HepG2 (cell line): ENCODE results near the gene IL1RAPL2. TPM values are rescaled to one million over a fixed set of nuclear protein-coding genes. Genes with fewer than 3 reads are reported as not detected.

Experiments
- ATAC-seq: fragments of 200-7000 bp; cut with Tn5 transposase; 3 replicates; pipeline ENCODE4 v1.9.1; 2020; ENCODE audit warnings: mild to moderate bottlenecking, moderate library complexity
- BruUV-seq: library from RNA; stranded (reverse); fragments of 400-500 nt; replicated peaks from 2 replicates; lab custom pipeline; 2021; lab: Mats Ljungman, UMichigan
- CTCF ChIA-PET: fragments of 300-600 bp; formaldehyde crosslinking; extraction: SDS; loops from one replicate; lab custom pipeline; 2021; ENCODE audit warnings: low total read pairs, inconsistent platforms, low intra/inter-chr PET ratio; lab: Yijun Ruan, JAX
- POLR2A ChIA-PET: fragments of 350-600 bp; sonication (Branson Sonifier 250); formaldehyde crosslinking; loops from one replicate; lab custom pipeline; 2020; ENCODE audit warnings: antibody characterized with exemption, inconsistent platforms; lab: Yijun Ruan, JAX
- DNase-seq: peaks from one replicate; pipeline ENCODE4 v3.0.0-alpha.2; 2015; ENCODE audit warnings: low spot score
- FAIRE-seq: peaks from 3 replicates; lab custom pipeline; 2011; peaks lifted over from hg19 to GRCh38; lab: Jason Lieb, UNC
- H2AFZ ChIP-seq: one replicate; pipeline ENCODE4 v1.6.1; 2011; ENCODE audit warnings: low read length, inconsistent platforms
- H3K27ac ChIP-seq: fragments of 300-600 bp; 3 replicates; pipeline ENCODE4 v1.8.0; 2011; ENCODE audit warnings: mixed run types, mild to moderate bottlenecking, mixed read lengths, low read length, inconsistent platforms; ENCODE audit not compliant: insufficient read depth; ENCODE audit errors: extremely low read length
- H3K27me3 ChIP-seq, 2 experiments: fragments of 200-600 bp in 1 of 2; 2 replicates in 1 of 2; 3 replicates in 1 of 2; pipeline versions ENCODE4 v1.6.0 to v1.8.0; 2011; ENCODE audit warnings: low read length in 2 of 2, mild to moderate bottlenecking in 2 of 2, moderate library complexity in 2 of 2, inconsistent platforms in 1 of 2; ENCODE audit not compliant: insufficient read depth in 2 of 2, control insufficient read depth in 1 of 2
- H3K36me3 ChIP-seq, 2 experiments: fragments of 200-600 bp in 1 of 2; replicated peaks in 1 of 2; 2 replicates in 1 of 2; 3 replicates in 1 of 2; pipeline versions ENCODE4 v1.5.1 to v1.8.0; 2011; ENCODE audit warnings: low read length in 2 of 2, inconsistent platforms in 1 of 2; ENCODE audit not compliant: insufficient read depth in 2 of 2, control insufficient read depth in 1 of 2
- H3K4me1 ChIP-seq: 2 replicates; pipeline ENCODE4 v1.5.1; 2012; ENCODE audit warnings: low read length, inconsistent platforms; ENCODE audit not compliant: insufficient read depth
- H3K4me2 ChIP-seq: 2 replicates; pipeline ENCODE4 v1.6.0; 2011; ENCODE audit warnings: low read depth, low read length, inconsistent platforms
- H3K4me3 ChIP-seq, 3 experiments: fragments of 200-600 bp in 1 of 3; sonication (generic), shearing (Covaris generic) in 1 of 3; replicated peaks in 1 of 3; 2 replicates each; pipeline ENCODE4 v1.5.1; 2011 to 2016; ENCODE audit warnings: low read length in 3 of 3, inconsistent platforms in 2 of 3, low read depth in 2 of 3, mild to moderate bottlenecking in 2 of 3, control low read depth in 1 of 3, mixed read lengths in 1 of 3; ENCODE audit not compliant: insufficient read depth in 1 of 3
- H3K79me2 ChIP-seq: one replicate; pipeline ENCODE4 v1.6.1; 2011; ENCODE audit warnings: low read length, inconsistent platforms; ENCODE audit not compliant: insufficient read depth
- H3K9ac ChIP-seq: 2 replicates; pipeline ENCODE4 v1.6.0; 2011; ENCODE audit warnings: mild to moderate bottlenecking, low read depth, low read length, inconsistent platforms; ENCODE audit not compliant: insufficient read depth
- H3K9me3 ChIP-seq: 2 replicates; pipeline ENCODE4 v1.5.1; 2012; ENCODE audit warnings: mild to moderate bottlenecking, low read length
- H4K20me1 ChIP-seq: 2 replicates; pipeline ENCODE4 v1.6.0; 2011; ENCODE audit warnings: inconsistent platforms, mild to moderate bottlenecking, low read length, moderate library complexity; ENCODE audit not compliant: insufficient read depth
- HIVEP1 ChIP-seq: sonication (generic); formaldehyde crosslinking; IDR thresholded peaks from 2 replicates; pipeline ENCODE4 v1.4.0; 2020; ENCODE audit warnings: mild to moderate bottlenecking, missing genetic modification reagents
- KAT2B ChIP-seq: fragments of 150-350 bp; IDR thresholded peaks from 2 replicates; pipeline ENCODE4 v1.6.1; 2014; ENCODE audit warnings: low read depth, low read length, borderline replicate concordance
- SP2 ChIP-seq: sonication (generic); formaldehyde crosslinking; IDR thresholded peaks from 2 replicates; pipeline ENCODE4 v1.5.1; 2020; ENCODE audit warnings: mild to moderate bottlenecking, missing genetic modification reagents
- WIZ ChIP-seq: sonication (generic); formaldehyde crosslinking; IDR thresholded peaks from 2 replicates; pipeline ENCODE4 v1.5.1; 2020; ENCODE audit warnings: mild to moderate bottlenecking, missing genetic modification reagents
- ZNF501 ChIP-seq: sonication (generic); formaldehyde crosslinking; IDR thresholded peaks from 2 replicates; pipeline ENCODE4 v1.5.1; 2020; ENCODE audit warnings: mild to moderate bottlenecking, moderate library complexity, missing genetic modification reagents
- WGBS: methylation state at CpG from one replicate; pipeline ENCODE4 v1.1.6; 2017; ENCODE audit warnings: low lambda C conversion rate; 5-methylcytosine and 5-hydroxymethylcytosine counted together
- in situ Hi-C: cut with HindIII; loops from 2 replicates; pipeline ENCODE4 v1.10.0; 2017; ENCODE audit warnings: low pct_unique_long_range_greater_than_20kb; ENCODE audit not compliant: extremely low pct_ligation_motif_present
- intact Hi-C: fragments of 100-400 bp; cut with micrococcal nuclease; formaldehyde crosslinking; loops from one replicate; pipeline ENCODE4 v1.10.0; 2022; ENCODE audit not compliant: unreplicated experiment
- polyA plus RNA-seq, 8 experiments: library from polyadenylated mRNA; depleted of rRNA in 3 of 8; stranded (reverse) in 7 of 8; unstranded in 1 of 8; fragments of >200 nt; fragmentation: Illumina TruSeq in 4 of 8; extraction: Trizol in 4 of 8; gene quantifications; 2 replicates each; pipeline versions ENCODE4 v1.2.1 to v1.2.3, GENCODE V29; 2011 to 2016; ENCODE audit warnings: low read depth in 4 of 8, missing spikeins in 1 of 8, mixed read lengths in 1 of 8; ENCODE audit not compliant: insufficient read depth in 1 of 8
- total RNA-seq, 5 experiments: library from RNA; depleted of rRNA; stranded (reverse); fragments of >200 nt; fragmentation: Illumina TruSeq; extraction: Trizol; gene quantifications; 2 replicates each; pipeline ENCODE4 v1.2.3, GENCODE V29; 2016; ENCODE audit warnings: low read depth in 1 of 5
- TF ChIP-seq, protein P1 (sequence below): sonication (generic); formaldehyde crosslinking; conservative IDR thresholded peaks from 2 replicates; pipeline ENCODE4 v1.4.0; 2020; ENCODE audit warnings: mild to moderate bottlenecking, missing genetic modification reagents, moderate library complexity

The IL1RAPL2 gene
- total and polyA plus RNA-seq, 2 of the 13 experiments (the other 11 are each of a cell fraction or from before 2014, with no cell fraction given), result not detected

GRCh38 chrX:105228602-105229001, 662.6 kb downstream of the IL1RAPL2 start:
- BruUV-seq, result no TSS peak
- no peaks in the 10 kb centered on the region for H3K36me3 ChIP-seq
- no peaks in the 10 kb centered on the region for H3K79me2 ChIP-seq
- H3K4me1 ChIP-seq, result no peaks in the 10 kb centered on the region
- no peak overlapping the region for H2AFZ ChIP-seq
- WGBS, result 3% methylated on average over 2 of the region's 2 CpGs
- ATAC-seq, result no peak
- H3K9me3 ChIP-seq, result no peaks in the 10 kb centered on the region
- no peak overlapping the region for H3K4me2 ChIP-seq
- no peak overlapping the region for H3K9ac ChIP-seq
- no peak for TF ChIP-seq ZNF501 (CRISPR knock-in tag)
- TF ChIP-seq, protein P1, sequence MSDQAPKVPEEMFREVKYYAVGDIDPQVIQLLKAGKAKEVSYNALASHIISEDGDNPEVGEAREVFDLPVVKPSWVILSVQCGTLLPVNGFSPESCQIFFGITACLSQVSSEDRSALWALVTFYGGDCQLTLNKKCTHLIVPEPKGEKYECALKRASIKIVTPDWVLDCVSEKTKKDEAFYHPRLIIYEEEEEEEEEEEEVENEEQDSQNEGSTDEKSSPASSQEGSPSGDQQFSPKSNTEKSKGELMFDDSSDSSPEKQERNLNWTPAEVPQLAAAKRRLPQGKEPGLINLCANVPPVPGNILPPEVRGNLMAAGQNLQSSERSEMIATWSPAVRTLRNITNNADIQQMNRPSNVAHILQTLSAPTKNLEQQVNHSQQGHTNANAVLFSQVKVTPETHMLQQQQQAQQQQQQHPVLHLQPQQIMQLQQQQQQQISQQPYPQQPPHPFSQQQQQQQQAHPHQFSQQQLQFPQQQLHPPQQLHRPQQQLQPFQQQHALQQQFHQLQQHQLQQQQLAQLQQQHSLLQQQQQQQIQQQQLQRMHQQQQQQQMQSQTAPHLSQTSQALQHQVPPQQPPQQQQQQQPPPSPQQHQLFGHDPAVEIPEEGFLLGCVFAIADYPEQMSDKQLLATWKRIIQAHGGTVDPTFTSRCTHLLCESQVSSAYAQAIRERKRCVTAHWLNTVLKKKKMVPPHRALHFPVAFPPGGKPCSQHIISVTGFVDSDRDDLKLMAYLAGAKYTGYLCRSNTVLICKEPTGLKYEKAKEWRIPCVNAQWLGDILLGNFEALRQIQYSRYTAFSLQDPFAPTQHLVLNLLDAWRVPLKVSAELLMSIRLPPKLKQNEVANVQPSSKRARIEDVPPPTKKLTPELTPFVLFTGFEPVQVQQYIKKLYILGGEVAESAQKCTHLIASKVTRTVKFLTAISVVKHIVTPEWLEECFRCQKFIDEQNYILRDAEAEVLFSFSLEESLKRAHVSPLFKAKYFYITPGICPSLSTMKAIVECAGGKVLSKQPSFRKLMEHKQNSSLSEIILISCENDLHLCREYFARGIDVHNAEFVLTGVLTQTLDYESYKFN, result no peak
- no peak for TF ChIP-seq SP2 (CRISPR knock-in tag)
- TF ChIP-seq HIVEP1 (CRISPR knock-in tag), result no peak
- no peak for TF ChIP-seq WIZ (CRISPR knock-in tag)
- no peak for TF ChIP-seq KAT2B
- TF ChIP-seq, all 625 proteins: peak for 0
- Histone ChIP-seq H3K27me3 (no peaks in the 10 kb centered on the region), H3K27ac (no peak overlapping the region), H3K4me3 (no peak overlapping the region), H4K20me1 (no peaks in the 10 kb centered on the region)
- in situ Hi-C loops (no loop called here), intact Hi-C loops (no loop called here)
- no peak for DNase-seq
- ChIA-PET POLR2A (no interaction called here), CTCF (no interaction called here)
- no peak for FAIRE-seq
